Thymus (tissue), 11 donors: Measurements from ENCODE around the gene ESAM. TPM values are rescaled to one million over a fixed set of nuclear protein-coding genes. Genes with fewer than 3 reads are reported as not detected.

ENCODE experiments used
- DNase-seq, 9 donors: peaks; one replicate each; pipeline ENCODE4 v3.0.0-alpha.2; 2013; ENCODE audit warnings: low spot score in 9 of 9, low read depth in 6 of 9, missing footprints in 1 of 9
- H3K27ac ChIP-seq, 2 donors: one replicate each; pipeline ENCODE4 v1.5.1; 2013; ENCODE audit warnings: control low read depth in 1 of 2, low read depth in 1 of 2, low read length in 1 of 2, mild to moderate bottlenecking in 1 of 2, moderate library complexity in 1 of 2
- H3K27me3 ChIP-seq, 2 donors: one replicate each; pipeline ENCODE4 v1.5.1; 2013; ENCODE audit warnings: low read length in 1 of 2; ENCODE audit not compliant: control insufficient read depth in 2 of 2, insufficient read depth in 1 of 2
- H3K36me3 ChIP-seq, 2 donors: one replicate each; pipeline ENCODE4 v1.5.1; 2013; ENCODE audit warnings: low read length in 1 of 2, mild to moderate bottlenecking in 1 of 2, moderate library complexity in 1 of 2; ENCODE audit not compliant: control insufficient read depth in 2 of 2, insufficient read depth in 2 of 2
- H3K4me1 ChIP-seq, 2 donors: one replicate each; pipeline ENCODE4 v1.5.1; 2013; ENCODE audit warnings: low read length in 2 of 2; ENCODE audit not compliant: control insufficient read depth in 2 of 2, insufficient read depth in 2 of 2
- H3K4me3 ChIP-seq, 2 donors: one replicate each; pipeline ENCODE4 v1.5.1; 2013; ENCODE audit warnings: low read length in 2 of 2, control low read depth in 1 of 2, mild to moderate bottlenecking in 1 of 2
- H3K9me3 ChIP-seq, 2 donors: one replicate each; pipeline ENCODE4 v1.5.1; 2013; ENCODE audit warnings: low read length in 1 of 2, mild to moderate bottlenecking in 1 of 2; ENCODE audit not compliant: control insufficient read depth in 2 of 2, insufficient read depth in 1 of 2
- WGBS: extraction: QIAGEN DNeasy Blood & Tissue Kit; methylation state at CpG from one replicate; pipeline ENCODE4 v1.1.7; 2013; 5-methylcytosine and 5-hydroxymethylcytosine counted together
- polyA plus RNA-seq: library from polyadenylated mRNA; stranded (reverse); fragments of 200-250 nt; gene quantifications from one replicate; pipeline ENCODE4 v1.2.3, GENCODE V29; 2013
- total RNA-seq: library from RNA; stranded (reverse); fragments of 120-200 nt; gene quantifications from one replicate; pipeline ENCODE4 v1.2.4, GENCODE V29; 2013
- donor health status: healthy.

The ESAM gene
- total and polyA plus RNA-seq, 2 donors, result 3.6 to 21.7 TPM

DNA sequence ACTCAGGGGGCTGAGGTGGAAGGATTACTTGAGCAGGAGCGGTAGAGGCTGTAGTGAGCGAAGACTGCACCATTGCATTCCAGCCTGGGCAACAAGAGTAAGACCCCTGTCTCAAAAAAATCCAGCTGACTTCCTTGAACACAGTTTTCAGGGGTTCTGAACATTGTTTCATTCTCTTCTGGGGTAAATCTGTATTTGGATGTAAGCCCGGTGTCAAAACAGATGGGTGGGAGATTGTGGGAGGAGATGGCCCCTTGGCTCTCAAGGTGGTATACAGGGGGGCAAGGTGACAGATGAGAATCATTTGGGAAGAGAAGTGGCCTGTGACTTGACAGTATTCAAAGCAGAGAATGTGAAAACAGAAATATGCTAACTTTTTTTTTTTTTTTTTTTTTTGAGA lies 4.8 kb downstream of the ESAM start:
- Histone ChIP-seq H3K4me3 (no peak overlapping the region), H3K4me1 (peaks cover 15 to 43% of the 10 kb centered on the region in 2 donors), H3K27ac (no peak overlapping the region), H3K9me3 (peaks cover 0 to 12% of the 10 kb centered on the region in 2 donors), H3K27me3 (peaks cover 53 to 82% of the 10 kb centered on the region in 2 donors), H3K36me3 (no peaks in the 10 kb centered on the region)
- DNase-seq, result no peak
- WGBS, result 94% methylated on average over 3 of the region's 3 CpGs

DNA sequence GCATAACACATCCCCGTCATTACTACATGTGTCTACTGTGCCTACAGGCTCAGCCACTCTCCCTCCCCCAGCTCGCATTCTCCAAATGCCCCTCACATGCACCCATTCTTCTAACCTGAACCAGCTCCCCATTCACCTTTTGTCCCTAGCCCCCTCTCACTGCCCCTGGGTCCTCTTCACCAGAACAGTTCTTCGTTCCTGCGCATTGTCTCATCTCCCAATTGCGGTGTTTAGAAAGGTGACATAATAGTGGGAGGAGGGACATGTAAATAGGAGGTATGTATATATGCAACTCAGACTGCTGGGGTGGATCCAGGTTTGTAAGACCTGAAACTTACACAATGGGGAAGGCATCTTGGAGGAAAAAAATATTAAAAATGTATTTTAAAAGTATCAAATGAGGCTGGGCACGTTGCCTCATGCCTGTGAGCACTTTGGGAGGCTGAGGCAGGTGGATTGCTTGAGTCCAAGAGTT lies 5.3 kb downstream of the ESAM start:
- no peak overlapping the region for H3K27ac ChIP-seq

DNA sequence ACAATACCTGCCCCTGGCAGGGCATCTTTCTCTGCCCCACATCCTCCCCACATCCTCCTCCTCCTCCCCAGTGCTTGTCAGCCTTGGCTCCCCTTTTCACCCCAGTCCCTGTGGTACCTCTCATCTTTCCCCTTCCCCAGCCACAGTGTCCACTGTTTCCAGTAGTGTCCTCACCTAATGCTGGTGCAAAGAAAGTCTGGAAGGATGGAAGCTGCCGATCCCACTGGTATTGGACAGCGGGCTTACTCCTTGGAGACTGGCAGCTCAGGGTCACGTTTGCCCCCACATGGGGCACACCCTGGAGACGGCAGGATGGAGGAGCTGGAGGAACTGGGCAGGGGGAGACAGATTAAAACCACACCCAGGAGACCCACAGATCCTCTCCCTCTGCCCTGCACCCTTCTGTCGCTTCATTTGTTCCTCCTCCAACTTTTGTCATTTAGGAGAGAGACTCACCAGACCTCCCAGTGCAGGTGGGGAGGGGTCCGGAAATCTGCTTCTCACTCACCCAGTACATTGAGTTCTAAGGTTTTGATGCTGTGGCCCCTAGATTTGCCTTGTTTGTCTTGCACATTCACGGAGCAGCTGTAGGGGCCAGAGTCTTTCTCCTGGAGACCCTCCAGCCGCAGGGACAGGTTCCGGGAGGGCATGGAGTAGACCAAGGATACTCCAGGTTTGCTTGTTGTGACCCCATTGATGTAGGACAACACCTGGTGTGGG lies 5.9 kb downstream of the ESAM start:
- Histone ChIP-seq H3K4me3 (no peak overlapping the region), H3K4me1 (peaks cover 8 to 34% of the 10 kb centered on the region in 2 donors), H3K27ac (no peak overlapping the region), H3K36me3 (no peaks in the 10 kb centered on the region), H3K9me3 (peaks cover 0 to 12% of the 10 kb centered on the region in 2 donors), H3K27me3 (peaks cover 42 to 82% of the 10 kb centered on the region in 2 donors)
- no peak for DNase-seq
- WGBS, result 92% methylated on average over 9 of the region's 9 CpGs

More for the DNA sequence above, 5.3 kb downstream of the ESAM start:
- no peaks in the 10 kb centered on the region for H3K36me3 ChIP-seq
- H3K27me3 ChIP-seq, result peaks cover 48 to 82% of the 10 kb centered on the region in 2 donors
- WGBS, result 90% methylated on average over 6 of the region's 6 CpGs
- H3K4me3 ChIP-seq, result no peak overlapping the region
- H3K4me1 ChIP-seq, result peaks cover 12 to 40% of the 10 kb centered on the region in 2 donors
- H3K9me3 ChIP-seq, result peaks cover 0 to 12% of the 10 kb centered on the region in 2 donors
- no peak for DNase-seq

DNA sequence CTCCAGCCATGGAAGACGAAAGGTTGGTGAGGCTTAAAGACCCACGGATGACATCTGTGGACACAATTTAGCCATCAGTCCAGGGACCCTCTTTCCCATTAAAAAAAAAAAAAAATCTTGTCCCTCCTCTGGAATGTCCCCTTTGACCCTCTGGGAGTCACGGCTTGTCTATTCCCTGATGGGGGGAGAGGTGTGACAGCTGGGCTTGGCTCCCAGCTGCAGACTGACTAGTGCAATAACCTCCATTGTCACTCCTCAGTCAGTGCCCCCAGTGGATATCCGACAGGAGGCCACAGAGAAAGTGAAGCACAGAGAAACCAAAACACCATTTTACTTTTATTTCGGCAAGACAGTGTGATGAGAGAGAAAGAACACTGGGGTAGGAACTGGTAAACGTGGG lies 7.4 kb downstream of the ESAM start:
- Histone ChIP-seq H3K27me3 (peaks cover 27 to 76% of the 10 kb centered on the region in 2 donors), H3K4me3 (no peak overlapping the region), H3K36me3 (no peaks in the 10 kb centered on the region), H3K27ac (no peak overlapping the region), H3K9me3 (peaks cover 0 to 6% of the 10 kb centered on the region in 2 donors), H3K4me1 (peaks cover 5 to 21% of the 10 kb centered on the region in 2 donors)
- WGBS, result 92% methylated on average over 6 of the region's 6 CpGs
- DNase-seq, result no peak

DNA sequence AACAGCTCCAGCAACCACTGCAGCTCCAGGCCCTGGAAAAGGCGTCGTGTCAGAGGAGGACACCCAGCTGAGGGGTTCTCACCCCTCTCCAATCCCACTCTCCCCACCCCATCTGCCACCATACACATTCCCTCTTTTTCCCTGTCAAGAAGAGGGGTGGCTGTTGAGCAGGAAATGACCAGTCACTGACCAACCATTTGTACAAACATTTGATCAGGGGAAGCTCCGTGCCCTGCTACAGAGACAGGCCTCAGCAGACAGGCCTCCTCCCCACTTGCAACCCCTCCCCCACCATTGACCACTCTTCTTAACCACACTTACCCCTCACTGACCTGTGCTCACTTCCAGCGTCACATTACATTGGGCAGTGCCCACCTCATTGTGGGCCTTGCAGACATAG lies 7.8 kb downstream of the ESAM start:
- Histone ChIP-seq H3K27me3 (peaks cover 23 to 72% of the 10 kb centered on the region in 2 donors), H3K4me1 (peaks cover 4 to 17% of the 10 kb centered on the region in 2 donors)

DNA sequence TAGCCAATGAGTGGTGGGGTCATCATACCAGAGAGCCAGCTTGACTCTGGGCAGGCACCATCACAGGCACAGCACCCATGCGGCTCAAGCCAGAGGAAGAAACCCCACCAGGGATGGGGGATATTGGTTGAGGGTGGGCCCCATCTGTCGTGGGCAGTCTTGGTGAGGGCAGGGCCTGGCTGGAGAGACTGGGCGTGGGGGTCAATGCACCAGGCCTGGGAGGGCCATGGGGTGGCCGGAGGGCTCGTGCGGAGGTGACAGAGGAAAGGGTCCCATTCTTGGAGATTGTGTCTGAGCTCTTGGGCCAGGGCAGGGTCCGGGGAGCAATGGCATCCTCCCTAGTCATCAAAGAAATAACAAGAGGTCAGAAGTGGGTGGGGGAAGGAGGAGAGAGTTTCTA lies 8.5 kb downstream of the ESAM start:
- H3K27ac ChIP-seq, result no peak overlapping the region
- DNase-seq, result no peak
- WGBS, result 98% methylated on average over 7 of the region's 7 CpGs

More for the DNA sequence above, 7.8 kb downstream of the ESAM start:
- no peak overlapping the region for H3K4me3 ChIP-seq
- 97% methylated on average over 4 of the region's 4 CpGs for WGBS
- peaks cover 0 to 3% of the 10 kb centered on the region in 2 donors for H3K9me3 ChIP-seq
- H3K27ac ChIP-seq, result no peak overlapping the region
- H3K36me3 ChIP-seq, result no peaks in the 10 kb centered on the region
- DNase-seq, result no peak

DNA sequence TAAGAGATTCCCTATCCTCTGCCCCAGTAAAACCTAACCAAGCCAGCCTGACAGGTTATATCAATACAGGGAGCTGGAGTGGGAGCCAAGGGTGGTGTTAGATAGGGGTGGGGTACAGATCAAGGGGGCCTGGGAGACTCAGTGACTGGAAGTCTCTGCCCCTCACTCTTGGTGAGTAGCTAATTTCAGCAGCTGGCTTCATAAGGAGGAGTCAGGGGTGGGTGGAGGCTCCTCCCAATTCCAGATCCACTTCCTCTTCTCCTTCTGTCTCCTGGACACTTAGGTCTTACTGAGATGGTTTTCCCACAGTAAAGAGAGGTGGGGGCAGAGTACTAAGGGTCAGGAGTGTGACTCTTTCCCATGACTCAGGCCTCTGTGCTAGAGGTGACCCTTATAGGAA lies 8.9 kb downstream of the ESAM start:
- Histone ChIP-seq H3K36me3 (no peaks in the 10 kb centered on the region), H3K27ac (no peak overlapping the region), H3K4me3 (no peak overlapping the region), H3K9me3 (peaks cover 0 to under 1% of the 10 kb centered on the region in 2 donors), H3K4me1 (peaks cover 2 to 6% of the 10 kb centered on the region in 2 donors), H3K27me3 (peaks cover 14 to 72% of the 10 kb centered on the region in 2 donors)
- DNase-seq, result no peak

More for the DNA sequence above, 8.5 kb downstream of the ESAM start:
- H3K4me1 ChIP-seq, result peaks cover 4 to 10% of the 10 kb centered on the region in 2 donors
- H3K27me3 ChIP-seq, result peaks cover 18 to 72% of the 10 kb centered on the region in 2 donors
- H3K36me3 ChIP-seq, result no peaks in the 10 kb centered on the region
- peaks cover 0 to 3% of the 10 kb centered on the region in 2 donors for H3K9me3 ChIP-seq
- no peak overlapping the region for H3K4me3 ChIP-seq

DNA sequence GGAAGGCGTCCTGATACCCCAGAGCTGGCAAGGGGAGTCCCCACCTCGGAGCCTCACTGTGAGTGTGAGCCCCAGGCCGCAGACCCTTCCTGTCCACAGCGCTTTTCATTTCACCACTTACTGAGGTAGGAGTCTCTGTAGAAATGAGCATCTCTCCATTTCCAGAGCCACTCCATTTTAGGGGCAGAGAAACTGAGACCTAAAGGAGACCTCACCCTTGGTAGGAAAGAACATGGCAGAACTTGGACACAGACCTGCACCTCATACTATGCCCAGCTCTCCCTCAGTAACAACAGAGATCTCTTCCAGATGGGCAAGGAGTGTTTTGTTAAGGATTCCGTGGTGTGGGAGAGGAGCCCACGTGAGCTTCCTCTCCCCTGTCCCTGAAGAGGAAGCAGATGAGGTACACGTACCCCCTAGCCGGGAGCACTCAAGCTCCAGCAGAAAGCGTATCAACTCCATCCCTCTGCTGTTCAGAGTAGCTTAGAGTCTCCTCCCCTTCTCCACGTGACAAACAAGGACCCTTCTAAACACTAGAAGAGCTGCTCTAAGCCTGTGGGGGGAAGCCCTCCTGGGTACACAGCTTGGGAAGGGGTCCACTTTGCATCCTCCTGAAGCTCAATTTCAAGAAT lies 9.5 kb downstream of the ESAM start:
- H3K4me3 ChIP-seq, result no peak overlapping the region
- peaks cover 13 to 71% of the 10 kb centered on the region in 2 donors for H3K27me3 ChIP-seq
- no peak overlapping the region for H3K27ac ChIP-seq
- no peak for DNase-seq
- WGBS, result 45% methylated on average over 10 of the region's 10 CpGs
- no peaks in the 10 kb centered on the region for H3K36me3 ChIP-seq
- no peaks in the 10 kb centered on the region for H3K9me3 ChIP-seq
- H3K4me1 ChIP-seq, result peaks cover 0 to 5% of the 10 kb centered on the region in 2 donors
